HG02943 (cell line): Measurements from ENCODE around the gene CITED2.

Experiments
- ATAC-seq: cut with Tn5 transposase; IDR thresholded peaks from one replicate; pipeline ENCODE4 v1.9.1; 2021; ENCODE audit warnings: mild to moderate bottlenecking, low read depth, moderate library complexity; ENCODE audit not compliant: unreplicated experiment

Gene CITED2

GRCh38 chr6:139335447-139336210 lies 38.8 kb downstream of the CITED2 start:
- ATAC-seq, result no peak

DNA sequence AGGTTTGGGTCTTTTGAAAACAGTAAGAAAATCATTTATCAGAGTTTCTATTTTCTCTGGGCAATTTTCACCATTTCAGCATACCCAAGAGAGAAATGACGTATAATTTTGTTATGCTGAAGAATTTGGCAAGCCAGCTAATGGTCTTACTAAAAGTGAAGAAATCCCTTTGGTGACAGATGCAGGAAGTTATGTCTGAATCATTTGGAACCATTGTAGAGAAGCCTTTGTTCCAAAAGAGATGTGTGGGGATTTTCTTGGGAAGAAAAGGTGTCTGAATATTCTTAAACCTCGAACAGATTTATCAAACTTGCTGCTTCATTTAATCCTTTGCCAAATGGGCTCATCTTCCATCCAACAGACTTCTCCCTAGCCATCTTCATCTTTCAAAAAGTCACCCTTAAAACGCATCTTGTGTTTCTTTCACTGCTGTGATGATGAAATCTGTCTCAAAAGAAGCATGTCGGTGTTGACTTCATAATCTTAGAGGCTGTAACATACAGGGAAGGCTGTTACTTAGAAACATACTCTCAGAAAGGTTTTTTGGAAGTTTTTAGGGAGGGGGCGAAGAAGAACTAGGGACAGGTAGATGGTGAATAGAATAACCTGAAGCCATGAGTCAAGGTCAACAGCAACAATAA lies 39.5 kb downstream of the CITED2 start:
- no peak for ATAC-seq

- ATAC-seq, result no peak
These were observed 43.5 kb downstream of the CITED2 start for GRCh38 chr6:139330826-139331500.

GRCh38 chr6:139330306-139330705 lies 44.1 kb downstream of the CITED2 start:
- no peak for ATAC-seq

- ATAC-seq, result no peak
These were observed 45.2 kb downstream of the CITED2 start for GRCh38 chr6:139329224-139329623.

- ATAC-seq, result peak; percentile 60
These were observed 47.4 kb downstream of the CITED2 start for GRCh38 chr6:139327038-139327437.

- ATAC-seq, result no peak
These were observed 48.8 kb downstream of the CITED2 start for GRCh38 chr6:139325686-139326085.

DNA sequence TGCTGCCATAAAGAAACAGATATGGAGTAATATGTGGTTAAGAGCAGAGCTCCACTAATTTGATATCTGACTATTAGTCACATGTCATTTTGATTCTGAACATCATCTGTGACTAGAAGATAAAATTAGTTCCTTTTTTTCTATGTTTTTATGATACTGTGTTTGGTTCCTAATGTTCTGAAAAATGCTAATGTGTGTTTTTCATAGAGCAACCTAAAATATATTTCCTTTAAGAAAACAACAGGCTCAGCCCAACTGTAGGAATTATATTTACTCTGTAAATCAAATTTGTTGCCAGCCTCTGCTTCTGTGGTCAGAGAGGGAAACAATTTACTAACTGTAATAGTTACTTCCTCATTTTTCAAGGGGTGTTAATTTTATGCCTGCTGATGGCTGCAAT lies 49.3 kb downstream of the CITED2 start:
- ATAC-seq, result peak; percentile 49

- no peak for ATAC-seq
These were observed 50.2 kb downstream of the CITED2 start for GRCh38 chr6:139324301-139324555.

DNA sequence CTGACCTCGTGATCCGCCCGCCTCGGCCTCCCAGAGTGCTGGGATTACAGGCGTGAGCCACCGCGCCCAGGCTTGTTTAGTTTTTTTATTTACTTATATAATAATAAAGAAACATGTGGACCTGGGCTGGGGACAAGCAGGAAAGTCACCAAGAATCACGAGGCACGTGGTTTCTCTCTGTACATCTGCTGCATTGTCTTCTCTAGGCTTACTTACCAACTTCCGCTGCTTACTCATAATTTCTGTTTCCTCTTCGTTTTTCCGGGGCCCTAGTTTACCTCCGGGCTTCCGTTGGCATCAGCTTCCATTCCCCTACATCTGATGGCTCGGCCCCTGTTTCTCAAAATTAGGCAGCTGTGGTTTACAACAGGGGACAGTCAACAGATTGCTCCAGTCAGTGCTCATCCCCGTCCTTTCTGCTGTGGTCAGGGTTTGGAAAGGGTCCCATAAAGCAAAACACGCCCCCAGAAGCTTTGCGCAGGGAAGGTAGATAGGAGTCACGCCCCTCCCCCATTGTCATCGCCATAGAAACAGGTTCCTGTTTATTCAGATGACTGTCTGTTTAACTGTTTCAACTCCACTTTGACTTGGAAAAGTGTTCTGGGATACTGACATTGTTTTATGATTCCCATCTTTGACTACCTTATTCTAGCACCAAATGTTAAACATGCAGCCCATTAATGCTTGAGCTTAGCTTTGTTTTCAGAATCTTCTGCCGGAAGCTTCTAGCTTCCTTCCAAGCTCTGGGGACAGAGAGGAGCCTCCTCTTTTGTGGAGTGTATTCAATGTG lies 50.7 kb downstream of the CITED2 start:
- no peak for ATAC-seq
